ENCODE measurements around the gene IFFO2.

IFFO2 gene

GRCh38 chr1:18962855-18963737 lies 6.6 kb upstream of the IFFO2 start:
- Histone ChIP-seq H4K20me1 (ENCODE audit: control insufficient read depth, insufficient read depth, low read depth, low read length) (no peaks in the 10 kb centered on the region), H3F3A (ENCODE audit: control insufficient read depth, insufficient read depth) (no peaks in the 10 kb centered on the region), H3K36me3 (ENCODE audit: control insufficient read depth, low read length) (no peaks in the 10 kb centered on the region), H3K4me3 (ENCODE audit: low read length) (no peak overlapping the region), H3K79me2 (ENCODE audit: control insufficient read depth, low read length) (no peaks in the 10 kb centered on the region), H3K27me3 (ENCODE audit: control insufficient read depth, low read length) (peaks cover 39% of the 10 kb centered on the region), H3K27ac (ENCODE audit: low read depth, low read length) (no peak overlapping the region), H3K9me2 (replicated peaks; ENCODE audit: control insufficient read depth, low read length) (no peaks in the 10 kb centered on the region), H3K4me2 (ENCODE audit: low read length) (no peak overlapping the region), H3K9me3 (ENCODE audit: control insufficient read depth, insufficient read depth, low read length) (no peaks in the 10 kb centered on the region), H3K4me1 (ENCODE audit: control insufficient read depth, low read length) (no peaks in the 10 kb centered on the region)
- TF ChIP-seq, protein P1, sequence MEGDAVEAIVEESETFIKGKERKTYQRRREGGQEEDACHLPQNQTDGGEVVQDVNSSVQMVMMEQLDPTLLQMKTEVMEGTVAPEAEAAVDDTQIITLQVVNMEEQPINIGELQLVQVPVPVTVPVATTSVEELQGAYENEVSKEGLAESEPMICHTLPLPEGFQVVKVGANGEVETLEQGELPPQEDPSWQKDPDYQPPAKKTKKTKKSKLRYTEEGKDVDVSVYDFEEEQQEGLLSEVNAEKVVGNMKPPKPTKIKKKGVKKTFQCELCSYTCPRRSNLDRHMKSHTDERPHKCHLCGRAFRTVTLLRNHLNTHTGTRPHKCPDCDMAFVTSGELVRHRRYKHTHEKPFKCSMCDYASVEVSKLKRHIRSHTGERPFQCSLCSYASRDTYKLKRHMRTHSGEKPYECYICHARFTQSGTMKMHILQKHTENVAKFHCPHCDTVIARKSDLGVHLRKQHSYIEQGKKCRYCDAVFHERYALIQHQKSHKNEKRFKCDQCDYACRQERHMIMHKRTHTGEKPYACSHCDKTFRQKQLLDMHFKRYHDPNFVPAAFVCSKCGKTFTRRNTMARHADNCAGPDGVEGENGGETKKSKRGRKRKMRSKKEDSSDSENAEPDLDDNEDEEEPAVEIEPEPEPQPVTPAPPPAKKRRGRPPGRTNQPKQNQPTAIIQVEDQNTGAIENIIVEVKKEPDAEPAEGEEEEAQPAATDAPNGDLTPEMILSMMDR (IDR thresholded peaks at IDR 0.05; ENCODE audit: low read depth, low read length, poor library complexity, severe bottlenecking) = no peak
- TF ChIP-seq EZH2phosphoT487 (IDR thresholded peaks at IDR 0.05; ENCODE audit: borderline replicate concordance, low read length) = no peak

DNA sequence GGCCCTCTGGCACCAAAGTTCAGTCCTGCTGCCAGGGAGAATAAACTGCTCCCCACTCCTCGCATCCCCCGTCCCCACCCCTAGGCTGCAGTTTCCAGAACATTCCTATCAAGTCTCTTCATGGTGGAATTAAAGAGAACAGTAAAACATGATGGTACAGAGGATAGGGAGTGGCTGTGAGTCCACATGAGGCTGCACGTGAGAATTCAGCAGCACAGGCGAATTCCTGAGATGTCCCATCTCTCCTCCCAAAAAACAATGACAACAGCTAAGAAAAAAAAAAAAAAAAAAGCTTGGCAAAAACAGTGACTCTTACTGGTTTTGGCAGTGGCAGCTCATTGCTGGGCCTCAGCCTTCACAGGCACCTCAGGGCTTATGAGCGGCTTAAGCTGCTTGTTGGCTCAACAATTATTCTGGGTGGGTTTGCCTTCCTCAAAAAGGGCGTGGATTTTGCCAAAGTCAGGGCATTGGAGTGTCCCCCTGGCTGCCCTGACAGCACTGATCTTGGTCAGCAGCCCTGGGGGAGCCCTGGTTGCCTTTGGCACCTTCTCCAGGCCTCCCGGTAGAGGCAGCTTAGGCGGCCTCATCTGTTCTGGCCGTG lies 5.7 kb upstream of the IFFO2 start:
- no peak for TF ChIP-seq EZH2phosphoT487 (IDR thresholded peaks at IDR 0.05; ENCODE audit: borderline replicate concordance, low read length)
- TF ChIP-seq, protein P1 (IDR thresholded peaks at IDR 0.05; ENCODE audit: low read depth, low read length, poor library complexity, severe bottlenecking) = no peak
- Histone ChIP-seq H4K20me1 (ENCODE audit: control insufficient read depth, insufficient read depth, low read depth, low read length) (no peaks in the 10 kb centered on the region), H3F3A (ENCODE audit: control insufficient read depth, insufficient read depth) (no peaks in the 10 kb centered on the region), H3K9me2 (replicated peaks; ENCODE audit: control insufficient read depth, low read length) (no peaks in the 10 kb centered on the region), H3K79me2 (ENCODE audit: control insufficient read depth, low read length) (no peaks in the 10 kb centered on the region), H3K36me3 (ENCODE audit: control insufficient read depth, low read length) (no peaks in the 10 kb centered on the region), H3K4me3 (ENCODE audit: low read length) (no peak overlapping the region), H3K4me2 (ENCODE audit: low read length) (no peak overlapping the region), H3K27ac (ENCODE audit: low read depth, low read length) (no peak overlapping the region), H3K27me3 (ENCODE audit: control insufficient read depth, low read length) (peaks cover 46% of the 10 kb centered on the region), H3K4me1 (ENCODE audit: control insufficient read depth, low read length) (peaks cover 2% of the 10 kb centered on the region), H3K9me3 (ENCODE audit: control insufficient read depth, insufficient read depth, low read length) (no peaks in the 10 kb centered on the region)

DNA sequence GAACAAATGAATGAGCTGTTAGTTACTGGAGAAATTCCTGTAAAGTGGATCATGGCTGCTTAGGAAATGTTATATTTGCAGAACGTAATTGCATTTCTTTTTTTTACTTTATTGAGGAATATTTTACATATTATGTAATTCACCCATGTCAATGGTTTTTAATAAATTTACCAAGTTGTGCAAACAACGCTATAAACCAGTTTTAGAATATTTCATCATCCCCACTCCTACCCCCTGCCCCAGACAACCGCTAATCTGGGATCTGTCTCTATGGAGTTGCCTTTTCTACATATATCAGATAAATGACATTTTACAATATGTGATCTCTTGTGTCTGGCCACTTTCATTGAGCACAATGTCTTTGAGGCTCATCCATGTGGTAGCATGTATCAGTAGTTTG lies 4.3 kb upstream of the IFFO2 start:
- no peaks in the 10 kb centered on the region for H3K9me2 ChIP-seq (replicated peaks; ENCODE audit: control insufficient read depth, low read length)
- H3K4me2 ChIP-seq (ENCODE audit: low read length) = no peak overlapping the region
- H3K9me3 ChIP-seq (ENCODE audit: control insufficient read depth, insufficient read depth, low read length) = no peaks in the 10 kb centered on the region
- H3K27ac ChIP-seq (ENCODE audit: low read depth, low read length) = no peak overlapping the region
- no peak overlapping the region for H3K4me3 ChIP-seq (ENCODE audit: low read length)
- peaks cover 7% of the 10 kb centered on the region for H3K4me1 ChIP-seq (ENCODE audit: control insufficient read depth, low read length)
- no peaks in the 10 kb centered on the region for H4K20me1 ChIP-seq (ENCODE audit: control insufficient read depth, insufficient read depth, low read depth, low read length)
- H3K27me3 ChIP-seq (ENCODE audit: control insufficient read depth, low read length) = peaks cover 39% of the 10 kb centered on the region
- TF ChIP-seq EZH2phosphoT487 (IDR thresholded peaks at IDR 0.05; ENCODE audit: borderline replicate concordance, low read length) = no peak
- TF ChIP-seq, protein P1 (IDR thresholded peaks at IDR 0.05; ENCODE audit: low read depth, low read length, poor library complexity, severe bottlenecking) = no peak
- no peaks in the 10 kb centered on the region for H3K36me3 ChIP-seq (ENCODE audit: control insufficient read depth, low read length)
- H3K79me2 ChIP-seq (ENCODE audit: control insufficient read depth, low read length) = no peaks in the 10 kb centered on the region
- no peaks in the 10 kb centered on the region for H3F3A ChIP-seq (ENCODE audit: control insufficient read depth, insufficient read depth)

Measured in DOHH2 (cell line).